ENCODE results near the gene UBR3. TPM values are rescaled to one million over a fixed set of nuclear protein-coding genes. Genes with fewer than 3 reads are reported as not detected.

UBR3 gene
- total RNA-seq, 4 donors from 2014 or later, result 87.4 to 101 (median 97.3) TPM

DNA sequence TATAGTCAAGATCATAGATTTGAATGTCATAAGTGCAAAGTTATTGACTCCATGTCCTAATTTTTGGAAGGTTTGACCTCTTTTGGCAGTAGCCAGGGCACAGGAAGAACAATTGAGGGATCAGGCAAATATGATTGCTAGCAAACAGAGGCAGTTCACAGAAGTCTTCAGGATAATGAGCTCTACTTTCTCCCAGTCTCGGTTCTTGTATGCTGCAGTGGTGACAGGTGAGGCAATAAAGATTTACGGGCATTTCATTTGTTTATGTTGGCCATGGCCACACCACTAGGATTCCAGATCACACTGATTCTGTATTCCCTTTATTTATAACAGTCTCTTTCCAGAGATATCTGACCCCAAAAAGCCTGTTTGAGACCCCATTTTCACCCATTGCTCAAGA is 137.5 kb downstream of the UBR3 start:
- TF ChIP-seq, protein P1, sequence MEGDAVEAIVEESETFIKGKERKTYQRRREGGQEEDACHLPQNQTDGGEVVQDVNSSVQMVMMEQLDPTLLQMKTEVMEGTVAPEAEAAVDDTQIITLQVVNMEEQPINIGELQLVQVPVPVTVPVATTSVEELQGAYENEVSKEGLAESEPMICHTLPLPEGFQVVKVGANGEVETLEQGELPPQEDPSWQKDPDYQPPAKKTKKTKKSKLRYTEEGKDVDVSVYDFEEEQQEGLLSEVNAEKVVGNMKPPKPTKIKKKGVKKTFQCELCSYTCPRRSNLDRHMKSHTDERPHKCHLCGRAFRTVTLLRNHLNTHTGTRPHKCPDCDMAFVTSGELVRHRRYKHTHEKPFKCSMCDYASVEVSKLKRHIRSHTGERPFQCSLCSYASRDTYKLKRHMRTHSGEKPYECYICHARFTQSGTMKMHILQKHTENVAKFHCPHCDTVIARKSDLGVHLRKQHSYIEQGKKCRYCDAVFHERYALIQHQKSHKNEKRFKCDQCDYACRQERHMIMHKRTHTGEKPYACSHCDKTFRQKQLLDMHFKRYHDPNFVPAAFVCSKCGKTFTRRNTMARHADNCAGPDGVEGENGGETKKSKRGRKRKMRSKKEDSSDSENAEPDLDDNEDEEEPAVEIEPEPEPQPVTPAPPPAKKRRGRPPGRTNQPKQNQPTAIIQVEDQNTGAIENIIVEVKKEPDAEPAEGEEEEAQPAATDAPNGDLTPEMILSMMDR (IDR thresholded peaks at IDR 0.05), result no peak
- no peak for TF ChIP-seq EP300 (IDR thresholded peaks at IDR 0.05)
- no peak for TF ChIP-seq POLR2A (IDR thresholded peaks at IDR 0.05)
- peaks cover under 1 to 58% (median 3%) of the 10 kb centered on the region in 3 donors for H3K36me3 ChIP-seq
- peaks cover 0 to 5% (median 0%) of the 10 kb centered on the region in 4 donors for H3K4me1 ChIP-seq
- H3K27ac ChIP-seq, result no peak overlapping the region
- H3K27me3 ChIP-seq, result no peaks in the 10 kb centered on the region
- H3K9me3 ChIP-seq, result peaks cover 0 to 4% (median 0%) of the 10 kb centered on the region in 4 donors
- H3K4me3 ChIP-seq, result no peak overlapping the region
- no peak for DNase-seq (ENCODE audit: low spot score in 2 of 2)
- WGBS, 2 donors, result 51 to 58% methylated on average over 2 of the region's 2 CpGs

DNA sequence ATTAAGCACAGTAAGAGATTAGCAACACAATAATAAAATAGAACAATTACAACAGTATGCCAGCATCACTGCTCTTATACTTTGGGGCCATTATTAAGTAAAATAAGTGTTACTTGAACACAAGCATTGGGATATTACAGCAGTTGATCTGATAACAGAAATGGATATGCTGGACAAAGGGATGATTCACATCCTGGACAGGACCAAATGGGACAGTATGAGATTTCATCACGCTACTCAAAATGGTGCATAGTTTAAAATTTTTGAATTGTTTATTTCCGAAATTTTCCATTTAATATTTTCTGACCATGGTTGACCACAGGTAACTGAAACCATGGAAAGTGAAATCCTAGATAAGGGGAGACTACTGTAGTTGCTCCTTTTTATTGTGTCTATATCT is 138.2 kb downstream of the UBR3 start:
- H3K4me1 ChIP-seq, result peaks cover 0 to 5% (median 0%) of the 10 kb centered on the region in 4 donors
- H3K36me3 ChIP-seq, result peaks cover 0 to 54% (median 0%) of the 10 kb centered on the region in 3 donors

DNA sequence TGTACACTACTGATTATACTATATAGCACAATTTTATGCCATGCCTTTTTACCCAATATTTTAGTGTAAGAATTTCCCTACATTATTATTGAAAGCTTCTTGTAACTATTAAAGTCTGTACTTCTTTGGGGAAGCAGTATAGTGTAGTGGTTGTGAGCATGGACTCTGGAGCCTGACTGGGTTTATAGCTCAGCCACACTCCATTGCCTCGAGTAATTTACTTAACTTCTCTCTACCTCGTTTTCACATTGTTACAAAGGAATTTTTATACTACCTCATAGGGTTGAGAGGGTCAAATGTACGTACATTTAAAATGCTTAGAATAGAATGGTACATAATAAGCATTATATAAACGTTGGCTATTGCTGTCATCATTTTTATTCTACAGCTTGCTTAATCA is 139.2 kb downstream of the UBR3 start:
- Histone ChIP-seq H3K27me3 (no peaks in the 10 kb centered on the region), H3K27ac (no peak overlapping the region), H3K4me1 (peaks cover 0 to 5% (median 0%) of the 10 kb centered on the region in 4 donors), H3K9me3 (peaks cover 0 to 4% (median 0%) of the 10 kb centered on the region in 4 donors), H3K4me3 (no peak overlapping the region), H3K36me3 (peaks cover 0 to 45% (median 0%) of the 10 kb centered on the region in 3 donors)
- DNase-seq (ENCODE audit: low spot score in 2 of 2), result no peak
- WGBS, 2 donors, result 46 to 57% methylated on average over 4 of the region's 4 CpGs
- TF ChIP-seq, protein P1 (IDR thresholded peaks at IDR 0.05), result no peak
- no peak for TF ChIP-seq EP300 (IDR thresholded peaks at IDR 0.05)
- TF ChIP-seq POLR2A (IDR thresholded peaks at IDR 0.05), result no peak

More for the DNA sequence above, 138.2 kb downstream of the UBR3 start:
- WGBS, 2 donors, result 92 to 96% methylated on average over 2 of the region's 2 CpGs
- Histone ChIP-seq H3K27me3 (no peaks in the 10 kb centered on the region), H3K27ac (no peak overlapping the region), H3K4me3 (no peak overlapping the region), H3K9me3 (peaks cover 0 to 4% (median 0%) of the 10 kb centered on the region in 4 donors)
- no peak for TF ChIP-seq EP300 (IDR thresholded peaks at IDR 0.05)
- TF ChIP-seq, protein P1 (IDR thresholded peaks at IDR 0.05), result no peak
- no peak for DNase-seq (ENCODE audit: low spot score in 2 of 2)

DNA sequence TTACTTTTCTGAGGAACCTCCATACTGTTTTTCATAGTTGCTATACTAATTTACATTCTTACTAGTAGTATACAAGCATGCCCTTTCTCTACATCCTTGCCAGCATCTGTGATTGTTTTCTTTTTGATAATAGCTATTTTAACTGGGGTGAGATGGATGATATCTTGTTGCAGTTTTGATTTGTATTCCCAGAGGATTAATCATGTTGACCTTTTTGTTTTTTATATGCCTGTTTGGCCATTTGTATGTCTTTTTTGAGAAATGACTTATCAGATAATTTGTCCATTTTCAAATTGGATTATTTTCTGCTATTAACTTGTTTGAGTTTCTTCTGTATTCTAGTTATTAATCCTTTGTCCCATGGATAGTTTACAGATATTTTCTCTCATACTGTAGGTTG is 141.5 kb downstream of the UBR3 start:
- H3K27me3 ChIP-seq, result no peaks in the 10 kb centered on the region
- H3K9me3 ChIP-seq, result peaks cover 0 to 4% (median 0%) of the 10 kb centered on the region in 4 donors
- DNase-seq (ENCODE audit: low spot score in 2 of 2), result no peak
- H3K27ac ChIP-seq, result no peak overlapping the region
- H3K4me3 ChIP-seq, result no peak overlapping the region
- no peak for TF ChIP-seq EP300 (IDR thresholded peaks at IDR 0.05)
- TF ChIP-seq, protein P1 (IDR thresholded peaks at IDR 0.05), result no peak
- no peak for TF ChIP-seq POLR2A (IDR thresholded peaks at IDR 0.05)
- peaks cover 0 to 37% (median 0%) of the 10 kb centered on the region in 3 donors for H3K36me3 ChIP-seq
- H3K4me1 ChIP-seq, result peaks cover 0 to 5% (median 0%) of the 10 kb centered on the region in 4 donors

DNA sequence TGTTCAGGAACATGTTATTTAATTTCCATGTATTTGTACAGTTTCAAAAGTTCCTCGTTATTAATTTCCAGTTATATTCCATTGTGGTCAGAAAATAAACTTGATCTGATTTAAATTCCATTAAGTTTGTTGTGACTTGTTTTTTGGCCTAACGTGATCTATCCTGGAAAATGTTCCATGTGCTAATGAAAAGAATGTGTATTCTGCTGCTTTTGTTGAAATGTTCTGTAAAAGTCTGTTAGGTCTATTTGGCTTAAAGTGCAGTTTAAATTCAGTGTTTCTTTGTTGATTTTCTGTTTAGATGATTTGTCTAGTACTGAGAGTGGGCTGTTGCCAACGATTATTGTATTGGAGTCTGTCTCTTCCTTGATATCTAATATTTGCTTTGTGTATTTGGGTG is 148.0 kb downstream of the UBR3 start:
- no peak for TF ChIP-seq EP300 (IDR thresholded peaks at IDR 0.05)
- no peak for TF ChIP-seq POLR2A (IDR thresholded peaks at IDR 0.05)
- TF ChIP-seq, protein P1 (IDR thresholded peaks at IDR 0.05), result no peak
- Histone ChIP-seq H3K4me3 (no peak overlapping the region), H3K9me3 (peaks cover 0 to 22% (median 11%) of the 10 kb centered on the region in 4 donors), H3K27ac (no peak overlapping the region), H3K27me3 (no peaks in the 10 kb centered on the region), H3K4me1 (no peaks in the 10 kb centered on the region), H3K36me3 (peaks cover 0 to 50% (median 0%) of the 10 kb centered on the region in 3 donors)
- no peak for DNase-seq (ENCODE audit: low spot score in 2 of 2)
- 72 to 76% methylated on average over 3 of the region's 3 CpGs for WGBS, 2 donors
